GM21737 (cell line): Measurements from ENCODE around the gene GMDS.

Source experiments
- ATAC-seq: cut with Tn5 transposase; IDR thresholded peaks from one replicate; pipeline ENCODE4 v1.9.1; 2021; ENCODE audit warnings: mild to moderate bottlenecking, moderate library complexity; ENCODE audit not compliant: unreplicated experiment

Gene GMDS

GRCh38 chr6:1639430-1639829 lies 606.0 kb downstream of the GMDS start:
- ATAC-seq, result no peak

GRCh38 chr6:1636971-1637871 lies 608.2 kb downstream of the GMDS start:
- ATAC-seq, result no peak

- ATAC-seq, result no peak
Observed at GRCh38 chr6:1636272-1636825, 609.1 kb downstream of the GMDS start.

- ATAC-seq, result no peak
Observed at GRCh38 chr6:1635305-1636010, 609.9 kb downstream of the GMDS start.

GRCh38 chr6:1634081-1634480 lies 611.3 kb downstream of the GMDS start:
- ATAC-seq, result no peak

GRCh38 chr6:1633366-1634021 lies 611.9 kb downstream of the GMDS start:
- no peak for ATAC-seq

- no peak for ATAC-seq
Observed at GRCh38 chr6:1631251-1631650, 614.2 kb downstream of the GMDS start.

- ATAC-seq, result no peak
Observed at GRCh38 chr6:1630771-1631217, 614.6 kb downstream of the GMDS start.

- no peak for ATAC-seq
Observed at GRCh38 chr6:1630212-1630770, 615.1 kb downstream of the GMDS start.

- no peak for ATAC-seq
Observed at GRCh38 chr6:1629316-1629715, 616.1 kb downstream of the GMDS start.

- ATAC-seq, result no peak
Observed at GRCh38 chr6:1627827-1628560, 617.4 kb downstream of the GMDS start.

GRCh38 chr6:1626481-1626880 lies 618.9 kb downstream of the GMDS start:
- no peak for ATAC-seq

- ATAC-seq, result no peak
Observed at GRCh38 chr6:1625794-1626435, 619.5 kb downstream of the GMDS start.

- no peak for ATAC-seq
Observed at GRCh38 chr6:1624851-1625781, 620.3 kb downstream of the GMDS start.

GRCh38 chr6:1624058-1624850 lies 621.2 kb downstream of the GMDS start:
- no peak for ATAC-seq

GRCh38 chr6:1623769-1624057 lies 621.7 kb downstream of the GMDS start:
- no peak for ATAC-seq

- no peak for ATAC-seq
Observed at GRCh38 chr6:1622851-1623768, 622.3 kb downstream of the GMDS start.
